ENCODE measurements around the gene TYW1.
"Not testable (repeated sequence)": the region's sequence is repeated elsewhere in the genome, so short reads cannot be mapped to it uniquely, and the experiment has no call there.

Gene TYW1

DNA sequence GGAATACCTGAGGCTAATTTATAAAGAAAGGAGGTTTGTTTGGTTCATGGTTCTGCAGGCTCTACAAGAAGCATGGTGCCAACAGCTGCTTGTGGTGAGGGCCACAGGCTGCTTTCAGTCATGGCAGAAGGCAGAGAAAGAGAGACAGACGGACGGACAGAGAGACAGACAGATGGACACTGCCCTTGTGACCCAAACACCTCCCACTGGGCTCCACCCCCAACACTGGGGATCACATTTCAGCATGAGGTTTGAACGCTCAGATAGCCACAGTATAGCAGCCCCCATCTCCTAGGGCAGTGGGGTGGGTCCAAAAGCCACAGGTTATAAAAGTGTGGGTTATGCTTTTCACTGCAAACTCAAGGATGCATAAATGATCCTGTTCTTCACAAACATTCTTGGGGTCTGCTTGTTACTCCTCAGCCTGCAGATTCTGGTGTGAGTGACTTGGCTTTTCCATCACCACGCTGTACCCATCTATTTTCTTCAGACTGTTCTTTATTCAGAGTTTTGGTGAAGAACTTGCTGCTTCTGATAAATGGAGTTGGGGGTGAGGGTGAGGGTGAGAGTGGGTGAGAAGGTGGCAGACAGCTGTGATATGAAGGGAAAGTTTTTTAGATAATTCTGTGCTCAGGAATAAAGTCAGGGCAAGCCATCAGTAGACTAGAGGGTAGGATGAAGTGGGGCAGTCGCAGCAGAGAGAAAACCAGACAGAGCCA lies 194.5 kb downstream of the TYW1 start:
- not testable (repeated sequence) for H3K9me3 ChIP-seq (ENCODE audit: insufficient read depth, low read depth, low read length); H3K9ac ChIP-seq (ENCODE audit: low read depth, low read length); H3K4me3 ChIP-seq (ENCODE audit: low read length); H3K36me3 ChIP-seq (ENCODE audit: insufficient read depth, low read depth, low read length); H3K27me3 ChIP-seq (ENCODE audit: insufficient read depth, low read length)
- Histone ChIP-seq H3K4me1 (ENCODE audit: insufficient read depth, low read length) (peaks cover 22% of the 10 kb centered on the region), H3K27ac (ENCODE audit: low read length) (peak overlapping the region; percentile 0)

DNA sequence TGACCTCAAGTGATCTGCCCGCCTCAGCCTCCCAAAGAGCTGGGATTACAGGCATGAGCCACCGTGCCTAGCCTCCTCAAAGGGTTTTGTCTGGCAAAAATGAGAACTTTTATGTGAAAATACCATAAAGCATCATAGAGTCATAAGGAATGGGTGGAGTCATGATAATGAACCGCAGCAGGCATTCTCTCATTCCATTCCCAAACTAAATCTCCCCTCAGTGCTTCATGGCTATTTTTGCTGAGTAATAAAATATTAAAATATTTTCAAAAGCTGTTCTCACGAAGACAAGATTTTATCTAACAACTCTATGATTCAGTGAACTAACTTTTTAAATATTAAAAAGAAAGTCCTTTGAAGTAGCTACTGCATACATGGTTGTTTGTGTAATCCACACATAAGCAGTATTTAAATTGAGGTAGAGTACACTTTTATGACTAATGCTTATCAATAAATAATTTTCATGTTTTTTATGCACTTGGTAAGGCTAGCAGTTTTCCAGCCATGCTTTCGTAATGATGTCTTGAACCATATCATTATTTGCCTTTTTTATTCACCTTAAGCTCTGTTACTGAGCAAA lies 195.6 kb downstream of the TYW1 start:
- H3K27ac ChIP-seq (ENCODE audit: low read length); H3K27me3 ChIP-seq (ENCODE audit: insufficient read depth, low read length); H3K9ac ChIP-seq (ENCODE audit: low read depth, low read length); H3K36me3 ChIP-seq (ENCODE audit: insufficient read depth, low read depth, low read length); H3K4me3 ChIP-seq (ENCODE audit: low read length); H3K9me3 ChIP-seq (ENCODE audit: insufficient read depth, low read depth, low read length): not testable (repeated sequence)
- H3K4me1 ChIP-seq (ENCODE audit: insufficient read depth, low read length) = peaks cover 22% of the 10 kb centered on the region

DNA sequence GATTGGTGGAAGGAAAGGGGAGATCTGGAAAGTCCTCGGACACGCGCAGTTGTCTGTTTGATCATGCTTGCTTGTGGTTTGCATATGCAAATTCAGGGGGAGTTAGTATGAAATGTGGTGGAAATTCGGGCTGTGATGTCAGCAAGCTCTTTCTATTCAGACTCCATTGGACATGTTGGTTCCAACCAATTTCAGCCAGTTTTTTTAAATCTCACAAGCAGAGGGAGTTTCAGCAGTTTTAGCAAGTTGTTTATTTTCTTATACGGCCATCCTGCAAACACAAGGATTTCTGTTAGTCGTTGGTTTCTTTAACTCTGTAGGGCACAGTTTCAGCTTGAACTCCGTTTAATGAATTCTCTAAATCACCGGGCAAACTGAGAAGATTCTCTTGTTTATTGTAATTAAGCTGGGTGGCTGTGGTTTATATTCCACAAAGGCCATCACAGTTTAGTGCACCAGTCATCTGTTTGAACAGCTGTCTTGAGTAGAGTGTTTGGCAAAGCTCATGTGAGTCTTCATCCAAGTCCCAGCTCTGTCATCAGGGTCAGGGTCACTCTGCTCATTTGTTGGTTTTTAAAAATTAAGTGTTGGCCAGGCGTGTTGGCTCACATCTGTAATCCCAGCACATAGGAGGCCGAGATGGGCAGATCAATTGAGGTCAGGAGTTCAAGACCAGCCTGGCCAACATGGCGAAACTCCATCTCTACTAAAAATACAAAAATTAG lies 196.4 kb downstream of the TYW1 start:
- H3K4me3 ChIP-seq (ENCODE audit: low read length); H3K9me3 ChIP-seq (ENCODE audit: insufficient read depth, low read depth, low read length); H3K9ac ChIP-seq (ENCODE audit: low read depth, low read length); H3K27ac ChIP-seq (ENCODE audit: low read length); H3K27me3 ChIP-seq (ENCODE audit: insufficient read depth, low read length); H3K36me3 ChIP-seq (ENCODE audit: insufficient read depth, low read depth, low read length): not testable (repeated sequence)
- H3K4me1 ChIP-seq (ENCODE audit: insufficient read depth, low read length) = peaks cover 22% of the 10 kb centered on the region

DNA sequence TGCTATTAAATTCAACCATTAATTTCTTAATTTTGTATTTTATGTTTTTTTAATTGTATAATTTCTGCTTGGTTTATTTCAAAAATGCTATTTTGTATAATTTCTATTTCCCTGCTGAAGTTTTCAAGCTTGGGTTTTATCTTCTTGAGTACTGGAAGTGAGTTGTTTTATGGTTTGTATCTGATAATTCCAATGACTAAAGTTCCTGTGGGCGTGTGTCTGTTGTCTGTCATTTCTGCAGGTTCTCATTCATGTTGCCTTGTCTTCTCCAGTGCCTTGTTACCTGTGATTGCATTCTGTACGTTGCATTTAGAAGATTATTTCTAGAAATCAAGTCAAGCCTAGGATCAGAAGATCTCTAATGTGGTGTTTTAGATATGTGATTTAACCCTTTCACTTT lies 199.5 kb downstream of the TYW1 start:
- H3K27ac ChIP-seq (ENCODE audit: low read length); H3K36me3 ChIP-seq (ENCODE audit: insufficient read depth, low read depth, low read length); H3K4me3 ChIP-seq (ENCODE audit: low read length); H3K27me3 ChIP-seq (ENCODE audit: insufficient read depth, low read length); H3K4me1 ChIP-seq (ENCODE audit: insufficient read depth, low read length); H3K9me3 ChIP-seq (ENCODE audit: insufficient read depth, low read depth, low read length); H3K9ac ChIP-seq (ENCODE audit: low read depth, low read length): not testable (repeated sequence)

DNA sequence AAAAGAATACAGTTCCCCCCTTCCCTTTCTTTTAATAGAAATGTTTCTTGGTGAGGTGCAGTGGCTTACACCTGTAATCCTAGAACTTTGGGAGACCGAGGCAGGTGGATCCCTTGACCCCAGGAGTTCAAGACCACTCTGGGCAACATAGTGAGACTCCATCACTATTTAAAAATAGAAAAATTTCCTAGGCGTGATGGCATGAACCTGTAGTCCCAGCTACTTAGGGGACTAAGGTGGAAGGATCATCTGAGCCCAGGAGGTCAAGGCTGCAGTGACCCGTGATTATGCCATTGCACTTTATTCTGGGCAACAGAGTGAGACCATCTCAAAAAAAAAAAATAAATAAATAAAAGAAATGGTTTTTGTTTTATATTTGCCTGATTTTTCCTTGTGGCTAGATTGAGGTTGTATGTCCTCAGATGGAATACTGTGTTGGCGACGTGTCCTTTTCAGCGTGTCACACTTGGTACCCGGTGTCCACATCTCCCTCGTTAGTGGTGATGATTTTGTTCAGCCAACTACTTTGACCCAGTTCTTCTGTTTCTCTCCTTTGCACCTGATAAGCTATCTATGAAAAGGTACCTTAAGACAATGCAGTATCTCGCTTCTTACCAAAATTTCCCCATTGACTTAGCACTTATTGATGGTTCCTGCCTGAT lies 202.4 kb downstream of the TYW1 start:
- H3K27me3 ChIP-seq (ENCODE audit: insufficient read depth, low read length); H3K4me3 ChIP-seq (ENCODE audit: low read length); H3K4me1 ChIP-seq (ENCODE audit: insufficient read depth, low read length); H3K27ac ChIP-seq (ENCODE audit: low read length); H3K9me3 ChIP-seq (ENCODE audit: insufficient read depth, low read depth, low read length); H3K9ac ChIP-seq (ENCODE audit: low read depth, low read length); H3K36me3 ChIP-seq (ENCODE audit: insufficient read depth, low read depth, low read length): not testable (repeated sequence)

DNA sequence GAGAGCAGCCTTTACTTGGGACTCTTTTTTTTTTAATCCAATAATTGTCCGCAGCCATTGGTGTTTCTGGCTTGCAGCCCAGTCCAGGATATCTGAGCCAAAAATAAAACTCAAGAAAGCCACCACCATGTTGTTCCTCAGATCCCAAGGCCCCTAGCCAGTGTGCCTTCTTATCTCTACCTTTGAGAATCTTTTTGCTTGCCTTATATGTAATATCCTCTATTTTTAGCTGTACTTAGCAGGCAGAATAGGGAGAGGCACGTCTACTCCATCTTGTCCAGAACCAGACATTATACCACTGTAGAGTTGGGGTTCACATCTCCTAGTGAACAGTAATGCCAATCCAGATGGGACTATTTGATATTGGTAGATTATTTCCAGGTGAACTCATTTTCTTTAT lies 209.1 kb downstream of the TYW1 start:
- not testable (repeated sequence) for H3K9me3 ChIP-seq (ENCODE audit: insufficient read depth, low read depth, low read length); H3K27me3 ChIP-seq (ENCODE audit: insufficient read depth, low read length); H3K4me3 ChIP-seq (ENCODE audit: low read length); H3K27ac ChIP-seq (ENCODE audit: low read length); H3K4me1 ChIP-seq (ENCODE audit: insufficient read depth, low read length); H3K9ac ChIP-seq (ENCODE audit: low read depth, low read length); H3K36me3 ChIP-seq (ENCODE audit: insufficient read depth, low read depth, low read length)

DNA sequence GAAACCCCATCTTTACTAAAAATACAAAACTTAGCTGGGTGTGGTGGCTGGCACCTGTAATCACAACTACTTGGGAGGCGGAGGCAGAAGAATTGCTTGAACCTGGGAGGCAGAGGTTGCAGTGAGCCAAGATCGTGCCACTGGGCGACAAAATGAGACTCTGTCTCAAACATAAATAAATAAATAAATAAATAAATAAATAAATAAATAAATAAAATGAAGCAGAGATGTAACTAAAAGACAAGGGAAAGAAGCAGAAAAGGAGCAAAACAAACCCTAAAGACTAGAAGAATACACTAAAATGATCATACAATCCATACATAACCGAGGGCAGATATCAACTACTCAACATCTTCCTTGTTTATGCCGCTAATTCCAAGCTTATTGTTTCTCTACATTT lies 209.8 kb downstream of the TYW1 start:
- Histone ChIP-seq H3K4me1 (ENCODE audit: insufficient read depth, low read length) (no peaks in the 10 kb centered on the region), H3K27ac (ENCODE audit: low read length) (no peak overlapping the region), H3K36me3 (ENCODE audit: insufficient read depth, low read depth, low read length) (no peaks in the 10 kb centered on the region), H3K9ac (ENCODE audit: low read depth, low read length) (no peak overlapping the region), H3K4me3 (ENCODE audit: low read length) (no peak overlapping the region), H3K27me3 (ENCODE audit: insufficient read depth, low read length) (no peaks in the 10 kb centered on the region), H3K9me3 (ENCODE audit: insufficient read depth, low read depth, low read length) (no peaks in the 10 kb centered on the region)

DNA sequence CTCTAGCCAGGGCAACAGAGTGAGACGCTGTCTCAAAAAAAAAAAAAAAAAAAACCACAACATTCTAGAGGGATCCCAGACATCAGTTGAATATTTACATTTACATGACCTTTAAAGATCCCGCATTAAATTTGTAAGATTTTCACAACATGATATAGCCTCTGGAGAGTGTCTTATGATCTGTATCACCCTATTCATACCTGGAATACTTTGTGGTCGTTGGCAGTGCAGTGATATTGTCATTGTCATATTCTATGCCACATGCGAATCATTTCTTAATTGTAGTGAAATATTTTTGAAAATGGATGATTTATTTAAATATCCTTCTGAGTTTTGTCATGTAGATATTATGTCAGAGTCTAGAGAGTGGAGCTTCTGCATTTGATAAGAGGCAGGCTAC lies 212.0 kb downstream of the TYW1 start:
- H3K27me3 ChIP-seq (ENCODE audit: insufficient read depth, low read length); H3K4me1 ChIP-seq (ENCODE audit: insufficient read depth, low read length); H3K9me3 ChIP-seq (ENCODE audit: insufficient read depth, low read depth, low read length); H3K9ac ChIP-seq (ENCODE audit: low read depth, low read length); H3K4me3 ChIP-seq (ENCODE audit: low read length); H3K27ac ChIP-seq (ENCODE audit: low read length); H3K36me3 ChIP-seq (ENCODE audit: insufficient read depth, low read depth, low read length): not testable (repeated sequence)

DNA sequence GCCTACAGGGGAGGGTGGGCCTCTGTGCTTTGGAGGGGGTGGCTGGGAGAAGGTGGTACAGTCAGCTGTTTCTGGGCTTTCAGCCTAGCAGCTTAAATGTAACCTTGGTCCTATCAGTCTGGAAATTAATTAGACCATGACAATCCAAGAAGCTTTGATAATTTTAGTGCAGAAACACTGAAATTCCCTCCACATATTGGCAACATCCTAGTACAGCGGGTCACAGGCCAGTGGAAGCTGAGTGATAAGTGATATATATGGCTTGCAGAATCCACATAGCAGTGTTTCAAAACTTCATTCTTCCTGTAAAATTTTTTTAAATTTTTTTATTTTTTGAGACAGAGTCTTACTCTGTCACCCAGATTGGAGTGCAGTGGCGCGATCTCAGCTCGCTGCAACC lies 212.6 kb downstream of the TYW1 start:
- Histone ChIP-seq H3K4me1 (ENCODE audit: insufficient read depth, low read length) (no peaks in the 10 kb centered on the region), H3K9ac (ENCODE audit: low read depth, low read length) (no peak overlapping the region), H3K36me3 (ENCODE audit: insufficient read depth, low read depth, low read length) (no peaks in the 10 kb centered on the region), H3K4me3 (ENCODE audit: low read length) (no peak overlapping the region), H3K27ac (ENCODE audit: low read length) (no peak overlapping the region), H3K27me3 (ENCODE audit: insufficient read depth, low read length) (no peaks in the 10 kb centered on the region), H3K9me3 (ENCODE audit: insufficient read depth, low read depth, low read length) (no peaks in the 10 kb centered on the region)

DNA sequence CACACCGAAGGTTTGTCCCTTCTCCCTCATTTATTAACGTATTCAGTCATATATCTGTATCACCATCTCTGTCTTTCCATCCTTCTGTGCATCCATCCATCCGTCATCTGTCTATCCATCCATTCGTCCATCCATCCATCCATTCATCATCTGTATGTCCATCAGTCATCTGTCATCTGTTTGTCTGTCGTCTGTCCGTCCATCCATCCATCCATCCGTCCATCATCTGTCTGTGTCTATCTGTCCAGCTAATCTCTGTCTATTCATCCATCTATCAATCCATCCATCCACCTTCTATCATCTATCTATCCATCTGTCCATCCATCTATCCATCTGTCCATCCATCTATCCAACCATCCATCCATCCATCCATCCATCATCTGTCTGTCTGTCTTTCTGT lies 213.9 kb downstream of the TYW1 start:
- Histone ChIP-seq H3K4me3 (ENCODE audit: low read length) (no peak overlapping the region), H3K9ac (ENCODE audit: low read depth, low read length) (no peak overlapping the region), H3K36me3 (ENCODE audit: insufficient read depth, low read depth, low read length) (no peaks in the 10 kb centered on the region), H3K4me1 (ENCODE audit: insufficient read depth, low read length) (no peaks in the 10 kb centered on the region), H3K9me3 (ENCODE audit: insufficient read depth, low read depth, low read length) (no peaks in the 10 kb centered on the region), H3K27me3 (ENCODE audit: insufficient read depth, low read length) (no peaks in the 10 kb centered on the region), H3K27ac (ENCODE audit: low read length) (no peak overlapping the region)

DNA sequence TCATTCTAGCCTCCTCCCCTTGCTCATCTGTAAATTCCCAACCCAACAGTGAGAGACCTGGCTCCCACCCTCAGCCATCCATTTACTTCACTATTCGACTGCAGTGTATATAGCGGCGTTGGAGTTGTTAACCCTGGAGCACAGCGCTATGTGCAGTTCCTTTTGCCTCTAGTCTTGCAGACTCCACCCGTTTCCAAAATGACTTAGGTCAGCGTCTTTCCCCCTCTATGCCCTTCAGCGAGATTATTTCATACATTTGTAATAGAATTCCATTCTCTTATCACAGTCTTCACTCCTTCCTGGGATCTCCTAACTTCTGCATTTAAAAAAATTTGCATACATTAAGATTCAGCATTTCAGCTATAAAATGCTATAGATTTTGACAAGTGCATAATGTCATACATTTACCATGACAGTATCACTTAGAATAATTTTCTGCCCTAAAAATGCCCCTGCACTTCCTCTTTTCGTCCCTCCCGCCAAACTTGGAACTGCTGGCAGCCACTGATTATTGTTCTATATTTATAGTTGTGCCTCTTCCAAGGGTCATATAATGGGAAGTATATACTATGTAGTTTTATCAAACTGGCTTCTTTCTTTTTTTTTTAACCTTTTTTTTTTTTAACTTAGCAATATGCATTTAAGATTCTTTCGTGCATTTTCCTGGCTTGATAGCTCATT lies 215.2 kb downstream of the TYW1 start:
- not testable (repeated sequence) for H3K36me3 ChIP-seq (ENCODE audit: insufficient read depth, low read depth, low read length); H3K9ac ChIP-seq (ENCODE audit: low read depth, low read length); H3K27me3 ChIP-seq (ENCODE audit: insufficient read depth, low read length); H3K27ac ChIP-seq (ENCODE audit: low read length); H3K4me1 ChIP-seq (ENCODE audit: insufficient read depth, low read length); H3K9me3 ChIP-seq (ENCODE audit: insufficient read depth, low read depth, low read length); H3K4me3 ChIP-seq (ENCODE audit: low read length)
